HepG2 (cell line): ENCODE data around the gene PHF13. TPM values are rescaled to one million over a fixed set of nuclear protein-coding genes. Genes with fewer than 3 reads are reported as not detected.
A peak's percentile ranks its signal among the peaks of the same experiment; 100 is the strongest.

Experiments used
- ATAC-seq: fragments of 200-7000 bp; cut with Tn5 transposase; 3 replicates; pipeline ENCODE4 v1.9.1; 2020; ENCODE audit warnings: mild to moderate bottlenecking, moderate library complexity
- BruUV-seq: library from RNA; stranded (reverse); fragments of 400-500 nt; replicated peaks from 2 replicates; lab custom pipeline; 2021; lab: Mats Ljungman, UMichigan
- CTCF ChIA-PET: fragments of 300-600 bp; formaldehyde crosslinking; extraction: SDS; loops from one replicate; lab custom pipeline; 2021; ENCODE audit warnings: low total read pairs, inconsistent platforms, low intra/inter-chr PET ratio; lab: Yijun Ruan, JAX
- POLR2A ChIA-PET: fragments of 350-600 bp; sonication (Branson Sonifier 250); formaldehyde crosslinking; loops from one replicate; lab custom pipeline; 2020; ENCODE audit warnings: antibody characterized with exemption, inconsistent platforms; lab: Yijun Ruan, JAX
- DNase-seq: peaks from one replicate; pipeline ENCODE4 v3.0.0-alpha.2; 2015; ENCODE audit warnings: low spot score
- FAIRE-seq: peaks from 3 replicates; lab custom pipeline; 2011; peaks lifted over from hg19 to GRCh38; lab: Jason Lieb, UNC
- H2AFZ ChIP-seq: one replicate; pipeline ENCODE4 v1.6.1; 2011; ENCODE audit warnings: low read length, inconsistent platforms
- H3K27ac ChIP-seq: fragments of 300-600 bp; 3 replicates; pipeline ENCODE4 v1.8.0; 2011; ENCODE audit warnings: mixed run types, mild to moderate bottlenecking, mixed read lengths, low read length, inconsistent platforms; ENCODE audit not compliant: insufficient read depth; ENCODE audit errors: extremely low read length
- H3K27me3 ChIP-seq, 2 experiments: fragments of 200-600 bp in 1 of 2; 2 replicates in 1 of 2; 3 replicates in 1 of 2; pipeline versions ENCODE4 v1.6.0 to v1.8.0; 2011; ENCODE audit warnings: low read length in 2 of 2, mild to moderate bottlenecking in 2 of 2, moderate library complexity in 2 of 2, inconsistent platforms in 1 of 2; ENCODE audit not compliant: insufficient read depth in 2 of 2, control insufficient read depth in 1 of 2
- H3K36me3 ChIP-seq, 2 experiments: fragments of 200-600 bp in 1 of 2; replicated peaks in 1 of 2; 2 replicates in 1 of 2; 3 replicates in 1 of 2; pipeline versions ENCODE4 v1.5.1 to v1.8.0; 2011; ENCODE audit warnings: low read length in 2 of 2, inconsistent platforms in 1 of 2; ENCODE audit not compliant: insufficient read depth in 2 of 2, control insufficient read depth in 1 of 2
- H3K4me1 ChIP-seq: 2 replicates; pipeline ENCODE4 v1.5.1; 2012; ENCODE audit warnings: low read length, inconsistent platforms; ENCODE audit not compliant: insufficient read depth
- H3K4me2 ChIP-seq: 2 replicates; pipeline ENCODE4 v1.6.0; 2011; ENCODE audit warnings: low read depth, low read length, inconsistent platforms
- H3K4me3 ChIP-seq, 3 experiments: fragments of 200-600 bp in 1 of 3; sonication (generic), shearing (Covaris generic) in 1 of 3; replicated peaks in 1 of 3; 2 replicates each; pipeline ENCODE4 v1.5.1; 2011 to 2016; ENCODE audit warnings: low read length in 3 of 3, inconsistent platforms in 2 of 3, low read depth in 2 of 3, mild to moderate bottlenecking in 2 of 3, control low read depth in 1 of 3, mixed read lengths in 1 of 3; ENCODE audit not compliant: insufficient read depth in 1 of 3
- H3K79me2 ChIP-seq: one replicate; pipeline ENCODE4 v1.6.1; 2011; ENCODE audit warnings: low read length, inconsistent platforms; ENCODE audit not compliant: insufficient read depth
- H3K9ac ChIP-seq: 2 replicates; pipeline ENCODE4 v1.6.0; 2011; ENCODE audit warnings: mild to moderate bottlenecking, low read depth, low read length, inconsistent platforms; ENCODE audit not compliant: insufficient read depth
- H3K9me3 ChIP-seq: 2 replicates; pipeline ENCODE4 v1.5.1; 2012; ENCODE audit warnings: mild to moderate bottlenecking, low read length
- H4K20me1 ChIP-seq: 2 replicates; pipeline ENCODE4 v1.6.0; 2011; ENCODE audit warnings: inconsistent platforms, mild to moderate bottlenecking, low read length, moderate library complexity; ENCODE audit not compliant: insufficient read depth
- FOXO4 ChIP-seq: sonication (generic); formaldehyde crosslinking; conservative IDR thresholded peaks from 2 replicates; pipeline ENCODE4 v1.8.1; 2023; ENCODE audit warnings: missing genetic modification reagents
- GTF2F1 ChIP-seq: fragments of 150-350 bp; IDR thresholded peaks from 2 replicates; pipeline ENCODE4 v1.6.1; 2014; ENCODE audit warnings: low read length
- ZBTB38 ChIP-seq: sonication (generic); formaldehyde crosslinking; IDR thresholded peaks from 2 replicates; pipeline ENCODE4 v1.5.1; 2020; ENCODE audit warnings: mild to moderate bottlenecking, missing genetic modification reagents
- ZNF333 ChIP-seq: sonication (generic); formaldehyde crosslinking; IDR thresholded peaks from 2 replicates; pipeline ENCODE4 v1.4.0; 2020; ENCODE audit warnings: mild to moderate bottlenecking, missing genetic modification reagents, borderline replicate concordance
- ZNF644 ChIP-seq: IDR thresholded peaks from 2 replicates; pipeline ENCODE4 v1.6.1; 2016; ENCODE audit warnings: low read depth
- ZNF7 ChIP-seq: IDR thresholded peaks from 2 replicates; pipeline ENCODE4 v1.6.1; 2016; ENCODE audit warnings: missing biosample characterization, missing genetic modification reagents
- WGBS: methylation state at CpG from one replicate; pipeline ENCODE4 v1.1.6; 2017; ENCODE audit warnings: low lambda C conversion rate; 5-methylcytosine and 5-hydroxymethylcytosine counted together
- in situ Hi-C: cut with HindIII; loops from 2 replicates; pipeline ENCODE4 v1.10.0; 2017; ENCODE audit warnings: low pct_unique_long_range_greater_than_20kb; ENCODE audit not compliant: extremely low pct_ligation_motif_present
- intact Hi-C: fragments of 100-400 bp; cut with micrococcal nuclease; formaldehyde crosslinking; loops from one replicate; pipeline ENCODE4 v1.10.0; 2022; ENCODE audit not compliant: unreplicated experiment
- polyA plus RNA-seq, 8 experiments: library from polyadenylated mRNA; depleted of rRNA in 3 of 8; stranded (reverse) in 7 of 8; unstranded in 1 of 8; fragments of >200 nt; fragmentation: Illumina TruSeq in 4 of 8; extraction: Trizol in 4 of 8; gene quantifications; 2 replicates each; pipeline versions ENCODE4 v1.2.1 to v1.2.3, GENCODE V29; 2011 to 2016; ENCODE audit warnings: low read depth in 4 of 8, missing spikeins in 1 of 8, mixed read lengths in 1 of 8; ENCODE audit not compliant: insufficient read depth in 1 of 8
- total RNA-seq, 5 experiments: library from RNA; depleted of rRNA; stranded (reverse); fragments of >200 nt; fragmentation: Illumina TruSeq; extraction: Trizol; gene quantifications; 2 replicates each; pipeline ENCODE4 v1.2.3, GENCODE V29; 2016; ENCODE audit warnings: low read depth in 1 of 5

The PHF13 gene
- total and polyA plus RNA-seq, 2 of the 13 experiments (the other 11 are each of a cell fraction or from before 2014, with no cell fraction given), result 4.7 to 7.4 TPM

- ChIA-PET POLR2A (interaction anchor here (0.7 kb wide), 1 partner anchor 11 kb away, joined by 3 read pairs; no protein-coding TSS in a partner anchor), CTCF (no interaction called here)
- 93% methylated on average over 9 of the region's 9 CpGs for WGBS
- no peaks in the 10 kb centered on the region for H3K9me3 ChIP-seq
- H3K79me2 ChIP-seq, result peaks cover 27% of the 10 kb centered on the region
- H3K27ac ChIP-seq, result no peak overlapping the region
- DNase-seq (no peak), ATAC-seq (no peak), FAIRE-seq (no peak)
- H3K36me3 ChIP-seq, result peaks cover 11 to 50% of the 10 kb centered on the region in 2 experiments; a peak in 4 of 5 replicates
- H3K4me3 ChIP-seq, result no peak overlapping the region
- H3K4me2 ChIP-seq, result no peak overlapping the region
- no TSS peak for BruUV-seq
- intact Hi-C loops (loop anchor here (5.0 kb wide), 1 partner anchor 45 kb away; no protein-coding TSS in a partner anchor), in situ Hi-C loops (no loop called here)
- no peaks in the 10 kb centered on the region; a peak in 1 of 5 replicates for H3K27me3 ChIP-seq
- TF ChIP-seq ZBTB38 (CRISPR knock-in tag) (no peak), ZNF7 (CRISPR knock-in tag) (no peak), ZNF333 (CRISPR knock-in tag) (no peak), FOXO4 (0 out of 2 replicates have a peak, but pooled peaks have one; percentile 5), GTF2F1 (no peak), ZNF644 (CRISPR knock-in tag) (no peak)
- H2AFZ ChIP-seq, result no peak overlapping the region
- H3K4me1 ChIP-seq, result peaks cover 31% of the 10 kb centered on the region
- no peak overlapping the region for H3K9ac ChIP-seq
- no peaks in the 10 kb centered on the region; the same call in 1 of the 2 replicates for H4K20me1 ChIP-seq
Measured at GRCh38 chr1:6627031-6627430, 13.5 kb downstream of the PHF13 start.
